ENCODE results near the gene ZNF791. TPM values are rescaled to one million over a fixed set of nuclear protein-coding genes. Genes with fewer than 3 reads are reported as not detected.
"Not testable (repeated sequence)": the region's sequence is repeated elsewhere in the genome, so short reads cannot be mapped to it uniquely, and the experiment has no call there.

The ZNF791 gene
- total and polyA plus RNA-seq, 2 donors from 2014 or later = 6.5 to 34.7 TPM

DNA sequence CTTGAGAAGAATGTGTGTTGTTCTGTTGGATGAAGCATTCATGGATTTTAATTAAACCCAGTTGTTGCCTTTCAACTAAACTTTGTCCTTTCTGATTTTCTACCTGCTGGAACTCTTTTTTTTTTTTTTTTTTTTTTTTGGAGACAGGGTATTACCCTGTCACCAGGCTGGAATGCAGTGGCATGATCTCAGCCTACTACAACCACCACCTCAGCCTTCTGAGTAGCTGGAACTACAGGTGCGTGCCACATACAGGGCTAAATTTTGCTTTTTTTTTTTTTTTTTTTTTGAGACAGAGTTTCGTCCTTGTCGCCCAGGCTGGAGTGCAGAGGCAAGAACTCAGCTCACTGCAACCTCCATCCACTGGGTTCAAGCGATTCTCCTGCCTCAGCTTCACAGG is 6.9 kb downstream of the ZNF791 start:
- TF ChIP-seq, protein P1, sequence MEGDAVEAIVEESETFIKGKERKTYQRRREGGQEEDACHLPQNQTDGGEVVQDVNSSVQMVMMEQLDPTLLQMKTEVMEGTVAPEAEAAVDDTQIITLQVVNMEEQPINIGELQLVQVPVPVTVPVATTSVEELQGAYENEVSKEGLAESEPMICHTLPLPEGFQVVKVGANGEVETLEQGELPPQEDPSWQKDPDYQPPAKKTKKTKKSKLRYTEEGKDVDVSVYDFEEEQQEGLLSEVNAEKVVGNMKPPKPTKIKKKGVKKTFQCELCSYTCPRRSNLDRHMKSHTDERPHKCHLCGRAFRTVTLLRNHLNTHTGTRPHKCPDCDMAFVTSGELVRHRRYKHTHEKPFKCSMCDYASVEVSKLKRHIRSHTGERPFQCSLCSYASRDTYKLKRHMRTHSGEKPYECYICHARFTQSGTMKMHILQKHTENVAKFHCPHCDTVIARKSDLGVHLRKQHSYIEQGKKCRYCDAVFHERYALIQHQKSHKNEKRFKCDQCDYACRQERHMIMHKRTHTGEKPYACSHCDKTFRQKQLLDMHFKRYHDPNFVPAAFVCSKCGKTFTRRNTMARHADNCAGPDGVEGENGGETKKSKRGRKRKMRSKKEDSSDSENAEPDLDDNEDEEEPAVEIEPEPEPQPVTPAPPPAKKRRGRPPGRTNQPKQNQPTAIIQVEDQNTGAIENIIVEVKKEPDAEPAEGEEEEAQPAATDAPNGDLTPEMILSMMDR (IDR thresholded peaks at IDR 0.05; ENCODE audit: borderline replicate concordance, extremely low read depth, insufficient read depth) = no peak
- Histone ChIP-seq H3K4me3 (ENCODE audit: low read length in 3 of 3) (no peak overlapping the region), H3K27me3 (ENCODE audit: control insufficient read depth, insufficient read depth, low read length) (no peaks in the 10 kb centered on the region), H3K9ac (ENCODE audit: low read length in 3 of 3) (no peak overlapping the region), H3K27ac (ENCODE audit: low read depth in 2 of 2, low read length in 2 of 2) (no peak overlapping the region), H3K9me3 (ENCODE audit: control insufficient read depth in 2 of 3, insufficient read depth in 1 of 3, low read length in 3 of 3) (no peaks in the 10 kb centered on the region), H3K4me1 (ENCODE audit: control insufficient read depth in 2 of 3, insufficient read depth in 2 of 3, low read depth in 1 of 3, low read length in 3 of 3) (peaks cover 0 to 5% (median 4%) of the 10 kb centered on the region in 3 donors), H3K36me3 (ENCODE audit: control insufficient read depth in 2 of 3, insufficient read depth in 3 of 3, low read length in 3 of 3) (peaks cover 0 to 5% (median 2%) of the 10 kb centered on the region in 3 donors)
- FAIRE-seq (no peak), DNase-seq (no peak)
- intact Hi-C loops (cut with DNase I) = no loop called here

DNA sequence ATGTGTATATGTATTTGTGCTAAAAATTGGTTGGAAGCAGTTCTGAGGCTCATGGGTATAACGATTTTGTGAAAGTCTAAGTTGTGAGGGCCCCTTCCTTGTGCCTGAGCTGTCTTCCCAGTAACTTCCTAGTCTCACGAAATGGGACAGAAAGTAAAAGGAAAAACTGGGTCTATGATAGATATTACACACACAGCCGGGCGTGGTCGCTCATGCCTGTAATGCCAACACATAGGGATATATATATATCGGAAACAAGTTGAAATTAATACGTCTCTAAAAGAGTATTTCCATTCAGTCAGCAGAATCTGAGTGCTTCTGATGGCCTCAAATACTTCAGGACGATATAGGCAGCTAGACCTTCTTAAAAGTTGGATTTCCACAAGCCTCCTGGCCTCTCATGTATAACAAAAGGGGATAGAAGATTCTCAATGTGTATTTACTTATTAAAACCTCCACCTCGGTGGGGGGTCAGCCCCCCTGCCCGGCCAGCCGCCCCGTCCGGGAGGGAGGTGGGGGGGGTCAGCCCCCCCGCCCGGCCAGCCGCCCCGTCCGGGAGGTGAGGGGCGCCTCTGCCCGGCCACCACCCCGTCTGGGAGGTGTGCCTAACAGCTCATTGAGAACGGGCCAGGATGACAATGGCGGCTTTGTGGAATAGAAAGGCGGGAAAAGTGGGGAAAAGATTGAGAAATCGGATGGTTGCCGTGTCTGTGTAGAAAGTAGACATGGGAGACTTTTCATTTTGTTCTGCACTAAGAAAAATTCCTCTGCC is 10.7 kb downstream of the ZNF791 start:
- intact Hi-C loops (cut with DNase I); H3K4me1 ChIP-seq (ENCODE audit: control insufficient read depth in 2 of 3, insufficient read depth in 2 of 3, low read depth in 1 of 3, low read length in 3 of 3); H3K27ac ChIP-seq (ENCODE audit: low read depth in 2 of 2, low read length in 2 of 2); H3K9ac ChIP-seq (ENCODE audit: low read length in 3 of 3); H3K27me3 ChIP-seq (ENCODE audit: control insufficient read depth, insufficient read depth, low read length); DNase-seq; H3K9me3 ChIP-seq (ENCODE audit: control insufficient read depth in 2 of 3, insufficient read depth in 1 of 3, low read length in 3 of 3); FAIRE-seq; H3K4me3 ChIP-seq (ENCODE audit: low read length in 3 of 3): not testable (repeated sequence)
- H3K36me3 ChIP-seq (ENCODE audit: control insufficient read depth in 2 of 3, insufficient read depth in 3 of 3, low read length in 3 of 3) = peaks cover 0 to 19% (median 4%) of the 10 kb centered on the region in 3 donors

DNA sequence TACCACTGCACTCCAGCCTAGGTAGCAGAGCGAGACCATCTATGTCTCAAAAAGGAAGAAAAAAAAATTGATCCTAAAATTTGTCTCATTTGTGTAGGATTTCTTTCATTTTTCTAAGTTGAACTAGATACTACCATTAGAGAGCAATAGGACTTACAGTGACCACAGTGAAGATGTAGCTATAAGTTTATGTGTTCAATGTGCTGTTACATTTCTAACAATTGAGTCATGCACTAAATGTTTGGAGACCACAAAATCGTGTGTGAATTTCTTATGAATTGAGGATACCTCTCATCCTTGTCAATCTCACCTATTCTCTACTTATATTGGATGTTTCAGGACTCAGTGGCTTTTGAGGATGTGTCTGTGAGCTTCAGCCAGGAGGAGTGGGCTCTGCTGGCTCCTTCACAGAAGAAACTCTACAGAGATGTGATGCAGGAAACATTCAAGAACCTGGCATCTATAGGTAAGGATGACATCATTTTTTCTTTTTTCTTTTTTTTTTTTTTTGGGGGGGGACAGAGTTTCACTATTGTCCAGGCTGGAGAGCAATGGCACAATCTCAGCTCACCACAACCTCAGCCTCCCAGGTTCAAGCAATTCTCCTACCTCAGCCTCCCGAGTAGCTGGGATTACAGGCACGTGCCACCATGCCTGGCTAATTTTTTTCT is 12.8 kb downstream of the ZNF791 start:
- peaks cover 14 to 35% (median 16%) of the 10 kb centered on the region in 3 donors for H3K36me3 ChIP-seq (ENCODE audit: control insufficient read depth in 2 of 3, insufficient read depth in 3 of 3, low read length in 3 of 3)
- no peaks in the 10 kb centered on the region for H3K4me1 ChIP-seq (ENCODE audit: control insufficient read depth in 2 of 3, insufficient read depth in 2 of 3, low read depth in 1 of 3, low read length in 3 of 3)

DNA sequence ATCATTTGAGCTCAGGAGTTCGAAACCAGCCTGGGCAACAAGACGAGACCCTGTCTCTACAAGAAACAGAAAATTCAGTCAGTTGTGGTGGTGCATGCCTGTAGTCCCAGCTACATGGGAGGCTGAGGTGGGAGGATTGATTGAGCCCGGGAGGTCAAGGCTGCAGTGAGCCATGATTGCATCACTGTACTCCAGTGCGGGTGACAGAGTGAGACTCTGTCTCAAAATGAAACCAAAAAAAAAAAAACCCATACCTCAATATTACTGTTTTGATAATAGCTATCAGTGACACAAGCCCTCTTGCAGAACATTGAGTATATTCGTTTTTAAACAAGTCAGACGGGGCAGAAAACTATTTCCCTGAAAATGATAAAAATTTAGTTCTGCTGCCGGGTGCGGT is 16.2 kb downstream of the ZNF791 start:
- Histone ChIP-seq H3K4me3 (ENCODE audit: low read length in 3 of 3) (no peak overlapping the region), H3K27ac (ENCODE audit: low read depth in 2 of 2, low read length in 2 of 2) (no peak overlapping the region), H3K27me3 (ENCODE audit: control insufficient read depth, insufficient read depth, low read length) (no peaks in the 10 kb centered on the region), H3K9me3 (ENCODE audit: control insufficient read depth in 2 of 3, insufficient read depth in 1 of 3, low read length in 3 of 3) (peaks cover 2 to 16% (median 9%) of the 10 kb centered on the region in 3 donors), H3K36me3 (ENCODE audit: control insufficient read depth in 2 of 3, insufficient read depth in 3 of 3, low read length in 3 of 3) (peaks cover 21 to 45% (median 21%) of the 10 kb centered on the region in 3 donors), H3K9ac (ENCODE audit: low read length in 3 of 3) (no peak overlapping the region), H3K4me1 (ENCODE audit: control insufficient read depth in 2 of 3, insufficient read depth in 2 of 3, low read depth in 1 of 3, low read length in 3 of 3) (no peaks in the 10 kb centered on the region)
- FAIRE-seq = no peak
- intact Hi-C loops (cut with DNase I) = no loop called here
- no peak for DNase-seq
- TF ChIP-seq, protein P1 (IDR thresholded peaks at IDR 0.05; ENCODE audit: borderline replicate concordance, extremely low read depth, insufficient read depth) = no peak

More for the DNA sequence above, 12.8 kb downstream of the ZNF791 start:
- H3K9ac ChIP-seq (ENCODE audit: low read length in 3 of 3) = no peak overlapping the region
- TF ChIP-seq, protein P1 (IDR thresholded peaks at IDR 0.05; ENCODE audit: borderline replicate concordance, extremely low read depth, insufficient read depth) = no peak
- H3K4me3 ChIP-seq (ENCODE audit: low read length in 3 of 3) = no peak overlapping the region
- FAIRE-seq (no peak), DNase-seq (no peak)
- intact Hi-C loops (cut with DNase I) = no loop called here
- H3K27me3 ChIP-seq (ENCODE audit: control insufficient read depth, insufficient read depth, low read length) = no peaks in the 10 kb centered on the region
- no peak overlapping the region for H3K27ac ChIP-seq (ENCODE audit: low read depth in 2 of 2, low read length in 2 of 2)
- H3K9me3 ChIP-seq (ENCODE audit: control insufficient read depth in 2 of 3, insufficient read depth in 1 of 3, low read length in 3 of 3) = peaks cover 2 to 9% (median 5%) of the 10 kb centered on the region in 3 donors

All from kidney (tissue), 14 donors.